Subcutaneous abdominal adipose tissue (tissue), 5 donors: Measurements from ENCODE around the gene AP3S1.

Experiments used
- H3K27ac ChIP-seq: one replicate; pipeline ENCODE4 v1.7.0; 2013; ENCODE audit warnings: low read depth, mild to moderate bottlenecking, inconsistent platforms, low read length, moderate library complexity
- H3K27me3 ChIP-seq, 5 donors: one replicate each; pipeline ENCODE4 v1.7.0; 2013; ENCODE audit warnings: low read length in 5 of 5, inconsistent platforms in 1 of 5; ENCODE audit not compliant: control insufficient read depth in 5 of 5, insufficient read depth in 4 of 5
- H3K36me3 ChIP-seq, 5 donors: one replicate each; pipeline ENCODE4 v1.7.0; 2013; ENCODE audit warnings: low read length in 5 of 5; ENCODE audit not compliant: control insufficient read depth in 5 of 5, insufficient read depth in 5 of 5
- H3K4me1 ChIP-seq, 5 donors: one replicate each; pipeline ENCODE4 v1.7.0; 2013; ENCODE audit warnings: low read length in 5 of 5, mild to moderate bottlenecking in 3 of 5, moderate library complexity in 1 of 5; ENCODE audit not compliant: control insufficient read depth in 5 of 5, insufficient read depth in 5 of 5
- H3K4me3 ChIP-seq, 5 donors: one replicate each; pipeline ENCODE4 v1.7.0; 2013; ENCODE audit warnings: low read length in 5 of 5, low read depth in 1 of 5
- H3K9ac ChIP-seq, 5 donors: one replicate each; pipeline ENCODE4 v1.7.0; 2013; ENCODE audit warnings: low read length in 5 of 5, mild to moderate bottlenecking in 4 of 5, moderate library complexity in 3 of 5
- H3K9me3 ChIP-seq, 5 donors: one replicate each; pipeline ENCODE4 v1.7.0; 2013; ENCODE audit warnings: low read length in 5 of 5; ENCODE audit not compliant: control insufficient read depth in 5 of 5
- donor health status: healthy.
- donor health status: healthy.
- donor health status: healthy.
- donor health status: healthy.
- donor health status: healthy.

The AP3S1 gene

DNA sequence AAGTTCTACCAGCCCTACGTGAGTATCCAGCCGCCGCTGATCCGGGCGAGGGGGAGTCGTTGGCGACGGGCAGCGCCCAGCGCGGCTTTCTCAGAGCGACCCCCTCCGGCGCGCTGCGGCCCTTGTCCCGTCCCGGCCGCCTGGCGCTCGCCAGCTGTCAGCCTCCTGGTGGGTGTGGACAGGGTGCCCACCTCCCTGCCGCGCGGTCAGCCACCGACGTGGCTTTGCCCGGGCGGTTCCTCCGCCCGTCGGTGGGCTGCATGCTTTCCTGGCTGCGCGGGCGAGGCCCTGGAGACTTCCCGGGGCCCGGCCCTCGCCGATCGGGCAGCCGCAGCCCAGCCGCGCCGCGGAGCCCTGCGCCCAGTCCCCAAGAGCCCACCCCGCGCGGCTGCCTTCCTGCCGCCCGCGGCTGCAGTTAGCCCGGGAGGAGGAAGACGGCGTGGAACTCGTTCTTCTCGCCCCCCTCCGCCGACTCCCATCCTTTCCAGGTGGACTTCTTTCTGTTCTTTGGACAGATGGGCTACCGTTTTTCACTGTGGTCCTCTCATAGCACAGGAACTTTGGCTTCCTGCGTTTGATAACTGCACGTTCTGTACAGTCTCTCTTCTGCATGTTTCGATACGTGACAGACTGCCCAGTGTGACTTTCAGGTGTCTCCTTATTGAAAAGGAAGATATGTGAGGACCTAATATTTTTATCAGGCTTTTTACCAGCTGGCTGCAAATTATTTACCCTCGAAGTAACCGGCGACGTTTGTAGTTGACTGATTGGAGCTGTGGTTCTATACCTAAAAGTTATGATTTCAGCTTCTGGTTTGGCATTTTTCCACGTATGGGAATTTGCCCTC is 577 bp downstream of the AP3S1 start:
- no peaks in the 10 kb centered on the region for H3K9me3 ChIP-seq
- peak overlapping the region; percentile 74 to 91 (median 88) for H3K9ac ChIP-seq
- peaks cover 2 to 5% (median 2%) of the 10 kb centered on the region in 5 donors for H3K36me3 ChIP-seq
- no peaks in the 10 kb centered on the region for H3K27me3 ChIP-seq
- peak overlapping the region; percentile 92 for H3K27ac ChIP-seq
- peaks cover 3 to 59% (median 56%) of the 10 kb centered on the region in 5 donors for H3K4me1 ChIP-seq
- H3K4me3 ChIP-seq = peak overlapping the region; percentile 91 to 99 (median 96)

DNA sequence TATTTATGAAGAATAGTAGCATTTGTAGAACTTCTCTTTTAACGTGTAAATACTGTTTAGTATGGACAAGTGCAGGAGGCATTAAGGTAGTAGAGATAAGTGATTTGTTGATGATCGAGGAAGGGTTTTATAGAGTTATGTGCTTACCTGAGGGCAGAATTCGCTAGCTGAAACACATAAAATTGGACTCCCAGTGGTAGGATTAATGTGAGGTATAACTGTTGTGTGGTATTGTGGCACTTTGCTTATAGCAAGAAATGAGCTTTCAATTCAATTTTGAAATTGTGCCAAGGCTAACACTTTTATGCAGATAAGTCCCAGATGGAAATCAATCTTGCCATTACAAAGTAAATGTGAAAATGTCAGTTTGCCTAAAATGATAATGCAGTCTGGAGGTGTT is 1.2 kb downstream of the AP3S1 start:
- peak overlapping the region; percentile 92 for H3K27ac ChIP-seq
- peak overlapping the region; percentile 74 to 91 (median 88) for H3K9ac ChIP-seq
- no peaks in the 10 kb centered on the region for H3K36me3 ChIP-seq
- H3K27me3 ChIP-seq = no peaks in the 10 kb centered on the region
- peak overlapping the region; percentile 91 to 99 (median 96) for H3K4me3 ChIP-seq
- H3K4me1 ChIP-seq = peaks cover 3 to 59% (median 56%) of the 10 kb centered on the region in 5 donors
- H3K9me3 ChIP-seq = no peaks in the 10 kb centered on the region

DNA sequence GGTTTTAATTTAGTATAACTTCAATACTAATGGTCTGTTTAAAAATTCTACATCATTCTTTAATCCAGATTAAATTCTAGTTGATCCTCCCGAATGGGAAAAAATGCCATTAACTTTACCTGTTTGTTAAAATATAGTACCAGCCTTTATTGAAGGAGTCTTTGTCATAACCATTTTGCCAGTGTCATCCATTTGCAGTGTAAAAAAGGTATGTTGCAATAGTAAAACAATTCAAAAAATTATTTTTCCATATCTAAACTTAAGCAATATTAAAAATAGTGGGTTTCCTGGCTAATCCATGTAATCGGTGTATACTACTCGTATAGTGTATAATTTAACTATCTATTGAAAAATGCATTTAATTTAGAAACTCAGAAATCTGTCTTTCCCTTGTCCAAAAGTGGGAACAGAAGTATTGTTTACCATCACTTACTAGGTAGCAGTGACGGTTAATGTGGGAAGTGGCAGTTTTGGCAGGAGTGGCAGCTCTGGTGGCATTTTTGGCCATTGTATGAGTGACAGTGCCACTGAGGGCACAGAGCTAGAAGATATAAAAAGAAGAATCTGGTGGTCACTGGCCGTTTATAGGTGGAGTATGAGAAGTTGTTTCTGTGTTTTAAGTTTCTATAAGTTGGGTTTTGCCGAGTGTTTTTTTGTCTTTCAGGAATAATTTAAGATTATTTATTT is 1.9 kb downstream of the AP3S1 start:
- Histone ChIP-seq H3K27me3 (no peaks in the 10 kb centered on the region), H3K9ac (peak overlapping the region in 3 of 5 donors; percentile 88 to 91 (median 90)), H3K4me3 (peak overlapping the region in 4 of 5 donors; percentile 91 to 98 (median 96)), H3K4me1 (peaks cover 3 to 53% (median 52%) of the 10 kb centered on the region in 5 donors), H3K27ac (no peak overlapping the region), H3K36me3 (no peaks in the 10 kb centered on the region), H3K9me3 (no peaks in the 10 kb centered on the region)

DNA sequence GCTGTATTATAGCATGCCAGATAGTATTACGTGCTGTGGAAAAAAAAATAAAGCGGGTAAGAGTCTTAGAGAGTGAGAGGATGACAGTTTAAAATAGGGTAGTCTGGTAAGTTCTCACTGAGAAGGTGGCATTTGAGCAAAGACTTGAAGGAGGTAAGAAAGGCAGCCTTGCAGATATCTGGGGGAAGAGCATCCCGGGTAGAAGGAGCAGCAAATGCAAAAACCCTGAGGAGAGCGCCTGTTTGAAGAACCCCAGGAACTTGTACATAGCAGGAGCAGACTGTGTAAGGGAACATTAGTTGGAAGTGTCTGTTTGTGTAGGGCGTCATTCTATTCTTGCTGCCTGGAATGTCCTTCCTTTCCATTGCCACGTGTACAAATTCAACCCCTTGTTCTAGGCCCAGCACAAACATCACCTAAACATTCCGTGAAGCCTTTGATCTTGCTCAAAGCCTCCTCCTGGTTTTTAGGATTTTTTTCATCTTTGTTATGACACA is 2.6 kb downstream of the AP3S1 start:
- Histone ChIP-seq H3K27ac (no peak overlapping the region), H3K4me3 (peak overlapping the region in 2 of 5 donors; percentile 17 to 29), H3K9ac (peak overlapping the region in 2 of 5 donors; percentile 47 to 56), H3K4me1 (peaks cover 3 to 46% (median 44%) of the 10 kb centered on the region in 5 donors), H3K27me3 (no peaks in the 10 kb centered on the region), H3K9me3 (no peaks in the 10 kb centered on the region), H3K36me3 (no peaks in the 10 kb centered on the region)

DNA sequence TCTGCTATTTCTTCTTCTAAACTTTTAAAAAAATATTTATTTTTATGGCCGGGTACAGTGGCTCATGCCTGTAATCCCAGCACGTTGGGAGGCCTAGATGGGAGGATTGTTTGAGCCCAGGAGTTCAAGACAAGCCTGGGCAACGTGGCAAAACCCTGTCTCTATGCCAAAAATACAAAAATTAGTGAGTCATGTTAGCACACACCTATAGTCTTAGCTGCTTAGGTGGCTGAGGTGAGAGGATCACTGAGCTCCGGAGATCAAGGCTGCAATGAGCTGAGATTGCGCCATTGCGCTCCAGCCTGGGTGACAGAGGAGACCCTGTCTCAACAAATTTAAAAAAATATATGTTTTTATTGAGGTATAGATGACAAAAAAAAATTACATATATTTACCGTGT is 5.6 kb downstream of the AP3S1 start:
- Histone ChIP-seq H3K9ac (no peak overlapping the region), H3K36me3 (no peaks in the 10 kb centered on the region), H3K9me3 (no peaks in the 10 kb centered on the region), H3K27me3 (no peaks in the 10 kb centered on the region), H3K4me1 (peaks cover 0 to 37% (median 34%) of the 10 kb centered on the region in 5 donors), H3K4me3 (no peak overlapping the region), H3K27ac (no peak overlapping the region)

GRCh38 chr5:115849258-115849798 is 7.6 kb downstream of the AP3S1 start:
- peaks cover 0 to 5% (median 2%) of the 10 kb centered on the region in 5 donors for H3K9me3 ChIP-seq
- H3K4me1 ChIP-seq = peaks cover 0 to 18% (median 14%) of the 10 kb centered on the region in 5 donors
- no peak overlapping the region for H3K4me3 ChIP-seq
- no peaks in the 10 kb centered on the region for H3K36me3 ChIP-seq
- H3K9ac ChIP-seq = no peak overlapping the region
- H3K27ac ChIP-seq = no peak overlapping the region
- no peaks in the 10 kb centered on the region for H3K27me3 ChIP-seq

- Histone ChIP-seq H3K4me1 (peaks cover 0 to 13% (median 6%) of the 10 kb centered on the region in 5 donors), H3K9me3 (peaks cover 0 to 5% (median 2%) of the 10 kb centered on the region in 5 donors), H3K27me3 (no peaks in the 10 kb centered on the region), H3K9ac (no peak overlapping the region), H3K36me3 (no peaks in the 10 kb centered on the region), H3K27ac (no peak overlapping the region), H3K4me3 (no peak overlapping the region)
Measured at GRCh38 chr5:115850744-115851416, 9.1 kb downstream of the AP3S1 start.

GRCh38 chr5:115854139-115854538 is 12.4 kb downstream of the AP3S1 start:
- H3K27ac ChIP-seq = no peak overlapping the region
- no peaks in the 10 kb centered on the region for H3K27me3 ChIP-seq
- no peak overlapping the region for H3K9ac ChIP-seq
- H3K36me3 ChIP-seq = no peaks in the 10 kb centered on the region
- H3K4me3 ChIP-seq = no peak overlapping the region
- H3K4me1 ChIP-seq = peaks cover 0 to 40% (median 24%) of the 10 kb centered on the region in 5 donors
- H3K9me3 ChIP-seq = peaks cover 0 to 5% (median 2%) of the 10 kb centered on the region in 5 donors

DNA sequence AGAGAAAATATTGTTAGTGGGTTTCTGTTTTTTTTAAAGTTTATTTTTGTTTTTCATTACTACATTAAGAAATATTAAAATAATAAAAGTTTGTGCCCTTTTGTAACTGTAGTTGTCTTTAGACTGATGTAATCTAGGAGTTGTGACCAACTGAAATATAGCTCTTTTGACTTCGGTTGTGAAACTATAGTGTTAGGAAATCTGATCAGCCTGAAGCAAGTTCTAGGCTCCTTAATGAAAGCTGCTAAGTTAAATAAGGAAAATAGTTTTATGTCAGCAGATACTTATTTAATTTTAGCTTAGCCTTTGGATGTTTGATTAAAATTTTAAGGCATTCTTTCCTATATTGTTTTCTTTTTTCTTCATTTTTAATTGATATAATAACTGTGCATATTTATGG is 14.2 kb downstream of the AP3S1 start:
- Histone ChIP-seq H3K27ac (no peak overlapping the region), H3K4me1 (peaks cover 0 to 36% (median 18%) of the 10 kb centered on the region in 5 donors), H3K9me3 (peaks cover 0 to 5% (median 2%) of the 10 kb centered on the region in 5 donors), H3K4me3 (no peak overlapping the region), H3K9ac (no peak overlapping the region), H3K27me3 (no peaks in the 10 kb centered on the region), H3K36me3 (no peaks in the 10 kb centered on the region)
